Activated CD8-positive, alpha-beta T cell treated with anti-CD3 and anti-CD28 coated beads for 36 hours (primary cell): Measurements from ENCODE around the gene STAG1. TPM values are rescaled to one million over a fixed set of nuclear protein-coding genes. Genes with fewer than 3 reads are reported as not detected.

Experiments used
- ATAC-seq: fragments of 200-7000 bp; cut with Tn5 transposase; one replicate; pipeline ENCODE4 v1.10.0; 2021; ENCODE audit warnings: mild to moderate bottlenecking, moderate library complexity
- CTCF ChIA-PET: fragments of 350-600 bp; sonication (Branson Sonifier 250); formaldehyde crosslinking; loops from one replicate; lab custom pipeline; 2021; ENCODE audit warnings: antibody characterized with exemption; lab: Charles Lee
- POLR2A ChIA-PET: fragments of 350-600 bp; sonication (Branson Sonifier 250); formaldehyde crosslinking; loops from one replicate; lab custom pipeline; 2021; ENCODE audit warnings: antibody characterized with exemption; lab: Charles Lee
- DNase-seq: peaks from one replicate; pipeline ENCODE4 v3.0.0-alpha.2; 2020
- H3K27ac Mint-ChIP-seq: one replicate; pipeline ENCODE4 v1.8.0; 2021; ENCODE audit warnings: mild to moderate bottlenecking, mixed read lengths
- H3K27me3 Mint-ChIP-seq: one replicate; pipeline ENCODE4 v1.8.0; 2021; ENCODE audit warnings: mixed read lengths
- H3K36me3 Mint-ChIP-seq: one replicate; pipeline ENCODE4 v1.8.0; 2021; ENCODE audit warnings: low read depth, mixed read lengths
- H3K4me1 Mint-ChIP-seq: one replicate; pipeline ENCODE4 v1.8.0; 2021; ENCODE audit warnings: low read depth, mixed read lengths
- H3K4me3 Mint-ChIP-seq: one replicate; pipeline ENCODE4 v1.8.0; 2021; ENCODE audit warnings: mild to moderate bottlenecking, moderate library complexity, mixed read lengths
- H3K9me3 Mint-ChIP-seq: one replicate; pipeline ENCODE4 v1.8.0; 2021; ENCODE audit warnings: mixed read lengths
- CTCF ChIP-seq: fragments of 200-600 bp; IDR thresholded peaks from one replicate; pipeline ENCODE4 v1.8.0; 2022; ENCODE audit warnings: antibody characterized with exemption, mild to moderate bottlenecking
- intact Hi-C: fragments of 100-400 bp; cut with micrococcal nuclease; formaldehyde crosslinking; loops from one replicate; pipeline ENCODE4 v1.10.0; 2022
- total RNA-seq, 2 experiments: library from RNA; stranded (reverse); gene quantifications; one replicate each; pipeline ENCODE4 v1.2.3, GENCODE V29; 2021

The STAG1 gene
- total RNA-seq, 2 experiments from 2014 or later = 32.5 to 32.8 TPM

- TF ChIP-seq CTCF = no peak
- H3K36me3 Mint-ChIP-seq = no peaks in the 10 kb centered on the region
Measured at GRCh38 chr3:136788154-136788553, 36.0 kb upstream of the STAG1 start.

GRCh38 chr3:136787349-136787748 lies 35.2 kb upstream of the STAG1 start:
- H3K4me3 Mint-ChIP-seq = no peak overlapping the region
- intact Hi-C loops = no loop called here

More at GRCh38 chr3:136788154-136788553, 36.0 kb upstream of the STAG1 start:
- no peak for DNase-seq
- ChIA-PET POLR2A (interaction anchor here (0.6 kb wide), 1 partner anchor 124 kb away, joined by 4 read pairs; no protein-coding TSS in a partner anchor), CTCF (interaction anchor here (1.1 to 1.7 kb wide), 2 partner anchors 226 to 244 kb away, joined by 3 to 5 read pairs; no protein-coding TSS in a partner anchor)
- no peak for ATAC-seq
- Mint-ChIP-seq H3K27ac (no peak overlapping the region), H3K27me3 (no peaks in the 10 kb centered on the region), H3K4me3 (no peak overlapping the region), H3K4me1 (peaks cover 14% of the 10 kb centered on the region), H3K9me3 (no peaks in the 10 kb centered on the region)
- intact Hi-C loops = no loop called here

GRCh38 chr3:136783708-136784191 lies 31.6 kb upstream of the STAG1 start:
- ChIA-PET POLR2A (no interaction called here), CTCF (interaction anchor here (1.0 to 1.3 kb wide), 2 partner anchors 230 to 249 kb away, joined by 3 to 6 read pairs; no protein-coding TSS in a partner anchor)
- Mint-ChIP-seq H3K27me3 (peaks cover 2% of the 10 kb centered on the region), H3K4me1 (peaks cover 14% of the 10 kb centered on the region), H3K9me3 (no peaks in the 10 kb centered on the region), H3K27ac (no peak overlapping the region), H3K4me3 (no peak overlapping the region), H3K36me3 (no peaks in the 10 kb centered on the region)
- no peak for TF ChIP-seq CTCF
- intact Hi-C loops = no loop called here
- DNase-seq (no peak), ATAC-seq (no peak)

More at GRCh38 chr3:136787349-136787748, 35.2 kb upstream of the STAG1 start:
- Mint-ChIP-seq H3K4me1 (peaks cover 14% of the 10 kb centered on the region), H3K36me3 (no peaks in the 10 kb centered on the region), H3K27ac (peak overlapping the region; percentile 30), H3K9me3 (no peaks in the 10 kb centered on the region), H3K27me3 (no peaks in the 10 kb centered on the region)
- no peak for TF ChIP-seq CTCF
- ChIA-PET CTCF (interaction anchor here (0.8 to 1.3 kb wide), 3 partner anchors 226 to 395 kb away, joined by 3 read pairs; no protein-coding TSS in a partner anchor), POLR2A (no interaction called here)
- DNase-seq (peak; percentile 46), ATAC-seq (peak; percentile 83)

- no peaks in the 10 kb centered on the region for H3K36me3 Mint-ChIP-seq
- no peak for DNase-seq
- intact Hi-C loops = no loop called here
- ChIA-PET POLR2A (no interaction called here), CTCF (interaction anchor here (1.2 to 1.9 kb wide), 2 partner anchors 9 to 13 kb away, joined by 3 to 5 read pairs; no protein-coding TSS in a partner anchor)
- H3K9me3 Mint-ChIP-seq = no peaks in the 10 kb centered on the region
- no peak for ATAC-seq
- no peaks in the 10 kb centered on the region for H3K4me1 Mint-ChIP-seq
- H3K27me3 Mint-ChIP-seq = peaks cover 2% of the 10 kb centered on the region
- no peak overlapping the region for H3K4me3 Mint-ChIP-seq
- no peak overlapping the region for H3K27ac Mint-ChIP-seq
- no peak for TF ChIP-seq CTCF
Measured at GRCh38 chr3:136780741-136781140, 28.6 kb upstream of the STAG1 start.

- H3K4me1 Mint-ChIP-seq = no peaks in the 10 kb centered on the region
- no peak overlapping the region for H3K4me3 Mint-ChIP-seq
- DNase-seq = no peak
- no peak for TF ChIP-seq CTCF
- no peak overlapping the region for H3K27ac Mint-ChIP-seq
- H3K36me3 Mint-ChIP-seq = no peaks in the 10 kb centered on the region
- ChIA-PET CTCF (interaction anchor here (1.0 to 1.2 kb wide), 2 partner anchors 235 to 253 kb away, joined by 3 to 4 read pairs; no protein-coding TSS in a partner anchor), POLR2A (no interaction called here)
- H3K27me3 Mint-ChIP-seq = peaks cover 2% of the 10 kb centered on the region
- ATAC-seq = no peak
- no peaks in the 10 kb centered on the region for H3K9me3 Mint-ChIP-seq
- intact Hi-C loops = no loop called here
Measured at GRCh38 chr3:136778865-136779264, 26.7 kb upstream of the STAG1 start.
